GM19328 (cell line): ENCODE data around the gene SLC6A9.
A peak's percentile ranks its signal among the peaks of the same experiment; 100 is the strongest.

ENCODE experiments used
- ATAC-seq: cut with Tn5 transposase; IDR thresholded peaks from one replicate; pipeline ENCODE4 v1.9.1; 2021; ENCODE audit warnings: mild to moderate bottlenecking, moderate library complexity; ENCODE audit not compliant: unreplicated experiment

Gene SLC6A9

DNA sequence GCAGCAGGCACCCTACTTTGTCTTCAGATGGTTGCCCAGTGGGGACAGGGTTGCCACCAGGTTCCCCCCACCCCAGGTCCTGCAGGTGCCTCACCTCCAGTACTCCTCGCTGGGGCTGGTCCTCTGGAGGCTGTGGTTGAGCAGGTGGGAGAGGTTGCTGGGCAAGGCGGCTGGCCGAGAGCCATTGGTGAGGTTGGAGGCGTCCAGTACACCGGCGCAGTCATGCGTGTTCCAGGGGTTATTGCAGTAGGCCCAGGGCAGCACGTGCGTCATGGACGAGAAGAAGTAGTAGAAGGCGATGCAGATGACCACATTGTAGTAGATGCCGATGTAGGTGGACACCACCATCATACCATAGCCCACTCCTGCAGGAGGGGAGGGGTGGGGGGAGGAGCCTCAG is 23.0 kb downstream of the SLC6A9 start:
- ATAC-seq: no peak

DNA sequence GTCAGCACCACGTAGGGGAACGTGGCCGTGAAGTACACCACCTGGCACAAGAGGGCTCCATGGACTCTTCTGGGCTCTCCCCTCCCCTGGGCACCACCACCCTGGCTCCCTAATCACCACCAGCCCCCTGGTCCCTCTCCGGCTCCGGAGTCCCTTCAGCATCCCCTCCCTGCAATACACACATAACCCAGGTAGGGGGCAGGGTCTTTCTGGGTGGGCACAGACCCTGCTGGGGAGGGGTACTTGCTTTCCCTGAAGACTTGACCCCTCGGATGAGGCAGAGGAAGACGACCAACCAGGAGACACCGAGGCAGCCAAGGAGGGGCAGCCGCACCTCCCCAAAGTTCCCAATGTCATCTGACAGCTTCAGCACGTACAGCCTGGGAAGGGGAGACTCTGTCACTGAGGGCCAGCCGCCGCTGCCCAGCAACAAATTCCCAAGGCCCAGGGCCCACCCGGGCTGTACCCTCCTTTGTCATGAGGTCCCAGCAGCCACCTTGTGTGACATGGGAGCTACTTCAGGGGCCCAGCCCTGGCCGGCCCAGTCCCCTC is 28.6 kb downstream of the SLC6A9 start:
- ATAC-seq: no peak

DNA sequence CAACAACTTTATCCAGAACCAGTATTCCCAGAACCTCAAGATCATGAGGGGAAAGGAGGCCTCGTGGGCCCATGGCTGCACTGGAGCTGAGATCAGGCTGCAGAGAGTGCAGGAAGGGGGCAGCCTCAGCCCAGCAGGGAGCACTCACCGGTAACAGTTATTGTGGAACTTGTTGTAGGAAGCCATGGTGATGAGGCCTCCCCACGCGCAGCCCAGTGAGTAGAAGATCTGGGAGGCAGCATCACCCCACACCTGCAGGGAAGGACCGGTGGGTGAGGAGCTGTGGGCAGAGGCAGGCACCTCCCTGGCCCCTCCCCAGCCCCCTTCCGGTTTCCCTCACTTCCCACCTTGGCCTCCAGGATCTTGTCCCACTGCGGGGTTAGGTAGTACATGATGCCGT is 29.1 kb downstream of the SLC6A9 start:
- no peak for ATAC-seq

- ATAC-seq: no peak
Observed at GRCh38 chr1:44000122-44000665, 31.1 kb downstream of the SLC6A9 start.

- ATAC-seq: no peak
Observed at GRCh38 chr1:43999455-43999854, 31.8 kb downstream of the SLC6A9 start.

DNA sequence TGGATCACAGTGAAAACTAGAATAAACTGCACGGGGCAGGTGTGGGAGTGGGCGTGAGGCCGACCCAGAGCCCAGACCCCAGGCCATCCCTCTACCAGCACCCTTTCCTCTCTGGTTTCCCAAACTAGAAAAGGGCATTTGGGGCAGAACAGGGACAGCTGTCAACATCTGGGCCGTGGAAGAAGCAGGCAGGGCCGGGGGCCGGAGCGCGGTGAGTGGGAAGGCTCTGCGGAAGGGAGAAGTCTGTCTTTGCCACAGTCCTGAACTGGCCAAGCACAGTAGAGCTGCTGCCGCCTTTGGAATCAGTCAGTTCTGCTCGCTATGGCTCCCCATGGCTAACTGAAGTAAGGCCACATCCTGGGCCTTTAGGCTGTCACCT is 33.3 kb downstream of the SLC6A9 start:
- no peak for ATAC-seq

DNA sequence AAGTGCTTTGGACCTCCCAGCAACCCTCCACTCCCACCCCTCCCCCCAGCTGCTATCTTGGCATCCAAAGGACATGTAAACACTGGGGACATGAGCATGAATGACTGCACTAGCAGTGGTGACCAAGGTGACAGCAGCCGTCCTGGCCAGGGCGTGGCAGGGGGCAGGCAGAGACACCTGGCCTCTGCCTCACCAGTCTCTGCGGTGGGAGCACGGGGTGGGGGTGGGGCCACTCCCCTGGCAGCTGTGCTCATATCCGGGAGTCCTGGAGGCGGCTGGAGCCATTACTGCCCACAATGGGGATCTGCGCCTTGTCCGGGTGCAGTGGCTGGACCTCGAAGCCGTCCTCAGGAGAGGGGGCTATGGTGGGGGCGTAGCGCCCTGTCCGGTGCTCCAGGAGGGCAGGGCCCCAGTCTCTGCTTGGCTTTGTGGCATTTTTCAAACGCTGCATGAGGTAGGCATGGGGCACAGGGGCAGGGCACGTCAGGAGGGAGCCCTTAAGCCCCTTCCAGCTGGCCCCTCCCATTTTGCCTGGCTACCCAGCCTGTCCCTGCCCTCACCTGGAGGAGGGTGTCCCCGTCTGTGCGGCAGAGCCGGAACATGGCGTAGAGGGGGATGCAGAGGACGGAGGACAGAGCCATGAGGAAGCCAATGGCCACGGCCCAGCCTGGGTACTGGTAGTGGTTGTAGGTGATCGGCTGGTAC is 33.8 kb downstream of the SLC6A9 start:
- no peak for ATAC-seq

DNA sequence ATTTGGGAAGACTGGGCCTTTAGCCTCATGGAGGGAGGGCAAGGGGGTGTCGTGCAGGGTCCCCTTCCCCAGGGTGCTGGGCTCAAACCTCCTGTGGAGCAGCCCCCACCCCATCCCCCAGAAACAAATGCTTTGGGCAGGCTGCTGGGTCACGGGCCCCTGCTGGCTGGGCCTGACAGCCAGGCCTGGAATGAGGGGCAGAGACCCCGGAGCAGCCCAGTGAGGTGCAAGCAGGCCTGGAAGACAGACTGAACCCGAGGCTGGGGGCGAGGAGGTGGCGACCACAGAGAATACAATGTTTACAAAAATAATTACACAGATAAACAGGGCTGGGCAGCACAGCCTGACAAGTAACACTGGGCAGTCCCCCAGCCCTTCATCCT is 34.5 kb downstream of the SLC6A9 start:
- ATAC-seq: no peak

- ATAC-seq: no peak
Observed at GRCh38 chr1:43995984-43996732, 35.1 kb downstream of the SLC6A9 start.

- no peak for ATAC-seq
Observed at GRCh38 chr1:43994794-43995790, 36.2 kb downstream of the SLC6A9 start.

DNA sequence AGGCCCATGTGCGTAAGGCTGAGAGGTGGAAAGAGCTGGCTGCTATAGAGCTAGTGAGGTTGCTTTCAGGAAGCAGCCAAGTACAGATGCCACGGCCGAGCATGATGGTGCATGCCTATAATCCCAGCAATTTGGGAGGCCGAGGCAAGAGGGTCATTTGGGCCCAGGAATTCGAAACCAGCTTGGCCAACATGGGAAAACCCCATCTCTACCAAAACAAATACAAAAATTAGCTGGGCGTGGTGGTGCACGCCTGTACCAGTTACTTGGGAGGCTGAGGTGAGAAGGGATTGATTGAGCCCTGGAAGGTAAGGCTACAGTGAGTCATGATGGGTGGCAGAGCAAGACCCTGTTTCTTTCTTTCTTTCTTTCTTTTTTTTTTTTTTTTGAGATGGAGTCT is 37.2 kb downstream of the SLC6A9 start:
- no peak for ATAC-seq

GRCh38 chr1:43993206-43993914 is 37.9 kb downstream of the SLC6A9 start:
- no peak for ATAC-seq

DNA sequence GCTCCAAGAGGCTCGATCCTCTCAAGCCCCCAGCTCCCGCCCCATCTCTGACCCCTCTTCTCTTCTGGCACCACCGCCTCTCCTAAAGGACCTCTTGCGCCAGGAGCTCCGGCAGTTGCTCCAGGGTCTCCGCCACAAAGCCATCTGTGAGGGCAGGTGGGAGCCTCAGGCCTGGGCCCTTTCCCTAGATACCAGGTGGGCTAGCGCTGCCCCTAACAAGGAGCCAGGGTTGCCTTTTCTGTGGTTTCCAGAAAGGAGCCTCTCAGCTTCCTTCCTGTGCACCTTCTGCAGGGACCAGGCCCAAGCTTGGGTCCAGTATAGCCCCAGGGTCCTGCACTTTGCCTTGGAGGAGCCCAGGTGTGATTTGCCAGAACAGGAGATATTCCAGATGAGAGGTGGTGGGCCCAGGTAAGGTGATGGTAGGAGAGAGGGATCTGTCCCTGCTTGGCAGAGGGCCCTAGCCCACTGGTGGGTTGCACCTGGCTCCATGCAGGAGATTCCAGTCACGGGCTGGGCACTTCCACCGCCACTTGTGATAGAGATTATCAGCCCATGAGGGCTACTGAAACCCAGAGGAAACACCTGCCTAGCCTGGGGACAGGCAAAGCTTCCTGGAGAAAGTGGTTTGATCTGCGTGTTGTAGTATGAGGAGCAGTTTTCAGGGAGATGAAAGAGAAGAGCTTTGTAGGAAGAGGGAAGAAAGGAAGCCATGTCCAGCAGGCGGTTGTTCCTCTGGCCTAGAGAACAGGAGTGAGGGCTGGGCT is 38.8 kb downstream of the SLC6A9 start:
- ATAC-seq: no peak

DNA sequence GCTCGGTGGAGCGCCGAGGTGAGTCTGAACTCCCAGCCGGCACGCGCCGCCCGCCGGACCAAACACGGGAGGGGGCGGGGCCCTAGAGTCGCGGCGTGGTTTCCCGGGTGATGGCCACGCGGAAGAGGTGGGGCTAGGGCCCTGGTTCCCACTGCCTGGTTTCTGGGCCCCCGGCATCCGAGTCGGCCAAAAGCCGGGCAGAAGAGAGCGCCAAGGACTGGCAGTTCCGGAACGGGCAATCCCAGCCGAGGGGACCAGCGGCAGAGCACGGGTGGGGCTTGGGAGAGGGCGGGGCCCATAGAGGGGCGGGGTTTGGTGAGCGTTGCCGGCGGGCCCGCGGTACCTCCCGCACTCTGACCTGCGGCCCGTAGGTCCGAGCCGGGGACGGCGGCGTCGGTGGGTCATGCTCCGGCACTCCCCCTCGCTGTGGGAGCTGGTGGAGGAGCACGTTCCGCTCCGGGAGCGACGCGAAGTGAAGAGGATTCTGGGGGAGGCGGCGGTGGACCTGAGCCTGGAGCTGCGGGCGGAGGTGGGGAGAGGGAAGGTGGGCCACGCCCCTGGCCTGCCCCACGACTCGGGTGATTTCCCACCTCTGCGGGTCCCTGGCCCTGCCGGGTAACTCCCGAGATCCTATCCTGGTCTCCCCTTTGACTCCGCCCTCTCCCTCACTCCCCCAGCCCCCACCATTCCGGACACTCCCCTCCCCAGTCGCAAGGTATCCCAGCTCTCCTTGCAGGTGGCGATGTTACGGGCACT is 39.6 kb downstream of the SLC6A9 start, which contains the start of gene CCDC24:
Gene CCDC24 (plus strand): TSS at position 124 of the 756 bp plus-strand sequence. CDS start 280 bp downstream, at position 404.
- peak; percentile 80 for ATAC-seq

DNA sequence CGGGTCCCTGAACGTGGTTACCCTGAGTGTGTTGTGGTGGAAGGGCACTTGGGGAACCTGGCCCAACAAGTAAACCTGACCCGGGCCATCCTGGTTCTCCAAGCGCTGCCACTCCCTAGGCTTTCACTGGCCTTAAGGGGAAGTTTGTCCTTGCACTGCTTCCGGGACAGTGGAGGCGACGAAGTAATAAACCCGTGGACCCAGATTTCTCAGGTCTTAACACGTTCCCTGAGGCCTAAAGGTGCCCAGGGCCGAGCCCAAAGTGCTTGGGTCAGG is 40.1 kb downstream of the SLC6A9 start:
- ATAC-seq: no peak

DNA sequence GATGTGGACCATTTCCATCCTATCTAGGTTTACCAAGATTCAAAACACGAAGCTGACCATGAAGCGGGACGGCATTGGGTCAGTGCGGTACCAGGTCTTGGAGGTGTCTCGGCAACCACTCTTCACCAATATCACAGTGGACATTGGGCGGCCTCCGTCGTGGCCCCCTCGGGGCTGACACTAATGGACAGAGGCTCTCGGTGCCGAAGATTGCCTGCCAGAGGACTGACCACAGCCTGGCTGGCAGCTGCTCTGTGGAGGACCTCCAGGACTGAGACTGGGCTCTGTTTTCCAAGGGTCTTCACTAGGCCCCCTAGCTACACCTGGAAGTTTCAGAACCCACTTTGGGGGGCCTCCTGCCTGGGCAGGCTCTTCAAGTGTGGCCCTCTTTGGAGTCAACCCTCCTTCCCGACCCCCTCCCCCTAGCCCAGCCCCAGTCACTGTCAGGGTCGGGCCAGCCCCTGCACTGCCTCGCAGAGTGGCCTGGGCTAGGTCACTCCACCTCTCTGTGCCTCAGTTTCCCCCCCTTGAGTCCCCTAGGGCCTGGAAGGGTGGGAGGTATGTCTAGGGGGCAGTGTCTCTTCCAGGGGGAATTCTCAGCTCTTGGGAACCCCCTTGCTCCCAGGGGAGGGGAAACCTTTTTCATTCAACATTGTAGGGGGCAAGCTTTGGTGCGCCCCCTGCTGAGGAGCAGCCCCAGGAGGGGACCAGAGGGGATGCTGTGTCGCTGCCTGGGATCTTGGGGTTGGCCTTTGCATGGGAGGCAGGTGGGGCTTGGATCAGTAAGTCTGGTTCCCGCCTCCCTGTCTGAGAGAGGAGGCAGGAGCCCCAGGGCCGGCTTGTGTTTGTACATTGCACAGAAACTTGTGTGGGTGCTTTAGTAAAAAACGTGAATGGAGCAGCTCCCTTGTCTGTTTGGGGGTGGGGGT is 40.7 kb downstream of the SLC6A9 start:
- no peak for ATAC-seq

DNA sequence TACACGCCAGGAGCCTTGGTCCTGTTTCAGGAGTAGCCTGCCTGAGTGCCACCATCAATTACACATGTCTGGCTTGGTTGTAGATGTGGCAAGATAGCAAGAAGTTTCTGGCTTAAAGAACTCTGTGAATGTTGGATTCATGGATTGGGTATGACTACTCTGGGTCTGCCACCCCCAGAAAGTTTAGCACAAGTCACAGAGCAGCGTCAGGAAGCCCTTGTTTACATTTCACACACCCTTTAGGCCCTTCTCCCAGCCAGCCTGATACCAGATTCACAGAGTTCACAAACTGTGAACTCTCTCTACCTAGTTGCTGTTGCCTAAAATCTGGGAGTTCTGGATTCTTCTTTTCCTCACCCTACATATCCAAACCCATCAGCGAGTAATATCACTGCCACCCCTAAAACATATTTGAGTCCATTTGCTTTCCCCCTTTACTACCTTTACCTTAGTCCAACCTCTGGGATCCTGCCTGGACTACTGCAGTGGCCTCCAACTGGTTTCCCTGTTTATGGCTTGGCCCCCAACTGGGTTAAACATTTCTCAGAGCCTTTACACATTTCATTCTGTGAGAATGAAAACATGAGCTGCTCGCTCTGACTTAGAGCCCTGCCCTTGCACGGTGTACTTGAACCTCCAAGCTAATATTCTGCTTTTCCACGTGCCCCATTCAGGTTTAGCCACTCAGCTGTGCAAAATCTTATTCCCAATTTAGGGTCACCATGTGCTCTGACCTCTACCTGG is 43.9 kb downstream of the SLC6A9 start:
- no peak for ATAC-seq
